HG03520 (cell line): ENCODE measurements around the gene PKIB.
"Not testable (repeated sequence)": the region's sequence is repeated elsewhere in the genome, so short reads cannot be mapped to it uniquely, and the experiment has no call there.

Experiments
- ATAC-seq: cut with Tn5 transposase; IDR thresholded peaks from one replicate; pipeline ENCODE4 v1.9.1; 2021; ENCODE audit warnings: mild to moderate bottlenecking, moderate library complexity; ENCODE audit not compliant: unreplicated experiment

PKIB gene, protein sequence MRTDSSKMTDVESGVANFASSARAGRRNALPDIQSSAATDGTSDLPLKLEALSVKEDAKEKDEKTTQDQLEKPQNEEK

GRCh38 chr6:122609881-122610689 lies at the start of gene PKIB:
TSS of gene PKIB (plus strand) at chr6:122610405. CDS start at chr6:122717795, 107,390 bp downstream.
- ATAC-seq: peak; percentile 92

- no peak for ATAC-seq
These were observed 46.7 kb upstream of the PKIB start for GRCh38 chr6:122563364-122564052.

GRCh38 chr6:122564230-122564629 lies 46.0 kb upstream of the PKIB start:
- no peak for ATAC-seq

GRCh38 chr6:122565708-122566107 lies 44.5 kb upstream of the PKIB start:
- no peak for ATAC-seq

DNA sequence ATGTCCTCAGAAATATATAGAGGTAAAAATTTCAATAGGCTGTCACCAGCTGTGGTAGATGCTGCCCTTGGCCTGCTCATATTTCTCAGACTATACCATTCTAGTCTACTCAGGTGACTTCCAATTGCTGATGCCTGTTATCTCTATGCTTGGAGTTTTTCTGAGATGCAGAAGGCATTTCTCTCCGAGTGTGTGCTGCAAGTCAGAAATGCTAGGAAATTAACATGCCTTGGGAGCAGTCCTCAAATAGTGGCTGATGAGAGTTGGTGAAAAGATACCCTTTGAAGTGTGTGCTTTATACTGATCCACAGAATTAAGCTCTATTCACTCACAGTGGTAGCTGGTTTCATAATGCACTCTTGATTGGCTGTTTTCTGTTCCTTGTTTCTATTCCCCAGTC lies 43.2 kb upstream of the PKIB start:
- no peak for ATAC-seq

- no peak for ATAC-seq
These were observed 41.9 kb upstream of the PKIB start for GRCh38 chr6:122568350-122568749.

DNA sequence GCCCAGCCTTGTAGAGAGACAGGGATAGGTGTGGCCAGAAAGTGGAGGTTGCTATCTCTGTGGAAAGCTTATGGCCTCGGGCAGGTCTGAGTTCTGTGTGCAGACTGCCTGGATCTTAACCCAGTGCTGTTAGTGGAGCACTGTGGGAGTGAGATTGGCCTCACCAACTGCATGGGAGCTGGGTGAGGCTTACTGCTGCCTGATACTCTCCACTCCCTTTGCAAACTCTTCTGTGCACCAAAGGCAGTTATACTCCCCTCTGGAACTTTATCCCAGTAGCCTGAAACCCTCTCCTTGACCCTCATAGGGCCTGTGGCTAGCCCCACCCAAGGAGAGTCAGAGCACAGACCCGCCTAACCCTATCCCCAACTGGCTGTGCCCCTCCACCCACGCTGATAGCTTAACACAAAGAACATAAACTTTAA lies 41.4 kb upstream of the PKIB start:
- ATAC-seq: no peak

- ATAC-seq: no peak
These were observed 40.9 kb upstream of the PKIB start for GRCh38 chr6:122569230-122569771.

- ATAC-seq: no peak
These were observed 38.3 kb upstream of the PKIB start for GRCh38 chr6:122571888-122572287.

DNA sequence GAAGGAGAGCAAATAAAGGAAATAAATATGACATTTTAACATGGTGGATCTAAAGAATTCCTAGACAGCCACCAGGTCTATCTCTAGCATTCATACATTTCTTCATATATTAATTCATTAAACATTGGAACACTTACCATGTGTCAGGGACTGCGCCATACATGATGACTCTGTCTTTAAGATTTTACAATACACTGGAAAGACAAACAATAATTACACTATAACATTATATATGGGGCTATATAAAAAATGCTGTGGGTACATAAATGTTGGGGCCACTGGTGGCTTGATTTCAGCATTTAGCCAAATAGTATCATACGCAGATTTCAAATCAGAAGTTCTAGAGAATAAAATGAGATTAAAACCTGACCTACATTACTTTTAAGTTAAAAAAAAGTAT lies 33.3 kb upstream of the PKIB start:
- ATAC-seq: no peak

GRCh38 chr6:122578961-122579360 lies 31.2 kb upstream of the PKIB start:
- ATAC-seq: no peak

DNA sequence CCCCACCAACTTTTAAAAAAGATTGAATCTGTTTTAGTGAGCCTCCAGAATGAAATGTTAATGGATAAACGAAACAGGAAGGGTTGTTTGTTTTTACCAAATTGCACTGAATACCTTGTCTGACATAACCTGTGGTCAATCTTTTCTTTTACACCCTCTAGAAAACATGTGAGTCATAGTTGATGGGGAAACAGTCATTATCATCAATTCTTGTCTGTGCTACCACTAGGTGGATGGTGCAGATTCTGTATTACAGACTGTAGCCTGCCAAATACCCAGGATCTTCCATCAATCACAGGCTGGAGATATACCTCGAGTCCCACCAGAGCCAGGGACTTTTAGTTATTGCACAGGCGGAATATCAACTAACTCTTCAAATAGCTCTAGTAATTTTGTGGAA lies 29.5 kb upstream of the PKIB start:
- ATAC-seq: no peak

DNA sequence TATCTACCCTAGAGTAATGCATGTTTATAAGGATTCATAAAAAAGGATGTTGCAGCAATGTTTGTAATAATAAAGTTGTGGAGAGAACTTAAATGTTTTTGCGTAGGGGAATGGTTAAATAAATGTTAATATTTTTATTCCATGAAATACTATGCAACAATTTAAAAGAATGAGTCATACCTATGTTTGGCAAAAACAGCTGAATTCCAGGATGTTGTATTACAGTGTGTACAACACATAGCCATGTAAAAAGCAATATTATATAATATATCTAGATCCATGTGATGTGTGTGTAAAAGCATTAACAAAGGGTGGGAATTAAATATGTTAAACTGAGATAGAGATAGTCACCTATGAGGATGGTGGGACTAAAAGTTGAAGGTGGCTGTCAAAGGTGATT lies 21.1 kb upstream of the PKIB start:
- no peak for ATAC-seq

GRCh38 chr6:122598295-122598694 lies 11.9 kb upstream of the PKIB start:
- not testable (repeated sequence) for ATAC-seq

DNA sequence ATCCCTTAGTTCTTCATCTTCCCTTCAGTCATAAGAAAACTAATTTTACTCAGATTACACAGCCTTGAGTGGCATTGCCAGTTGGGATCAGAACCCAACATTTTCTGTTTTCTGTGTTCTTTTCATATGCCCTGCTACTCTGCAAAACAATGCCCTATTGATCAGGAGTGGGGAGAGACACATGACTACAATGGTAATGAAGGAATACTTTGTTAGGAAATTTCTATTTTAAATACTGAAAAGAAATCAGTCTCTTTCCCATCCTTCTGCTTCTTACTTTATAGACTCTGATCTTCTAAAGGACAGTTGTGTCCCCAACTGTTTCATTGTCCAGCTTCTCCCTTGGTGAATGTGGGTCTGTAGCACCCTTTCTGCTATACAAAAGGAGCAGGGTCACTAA lies 5.5 kb upstream of the PKIB start:
- no peak for ATAC-seq

- ATAC-seq: peak; percentile 35
These were observed 668 bp downstream of the PKIB start for GRCh38 chr6:122610690-122611455.

GRCh38 chr6:122612838-122613237 lies 2.6 kb downstream of the PKIB start:
- ATAC-seq: no peak

DNA sequence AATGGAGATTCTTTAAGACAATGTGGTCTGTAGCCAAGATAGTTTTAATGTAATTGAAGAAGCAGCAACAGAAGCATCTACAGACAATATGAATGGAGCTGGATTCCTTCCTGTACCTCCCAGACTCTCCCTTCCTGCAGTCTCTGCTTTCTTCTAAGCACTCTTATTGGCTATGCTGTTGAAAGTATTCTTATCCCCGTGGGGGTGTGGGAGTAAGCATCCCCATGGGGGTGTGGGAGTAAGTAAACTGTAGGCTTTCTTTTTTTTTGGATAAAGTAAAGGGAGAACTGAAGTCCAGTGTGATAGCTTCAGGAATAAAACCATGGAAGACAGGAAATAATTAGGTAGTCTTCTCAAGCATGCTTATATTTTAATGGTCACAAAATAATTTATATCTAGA lies 4.1 kb downstream of the PKIB start:
- ATAC-seq: no peak

DNA sequence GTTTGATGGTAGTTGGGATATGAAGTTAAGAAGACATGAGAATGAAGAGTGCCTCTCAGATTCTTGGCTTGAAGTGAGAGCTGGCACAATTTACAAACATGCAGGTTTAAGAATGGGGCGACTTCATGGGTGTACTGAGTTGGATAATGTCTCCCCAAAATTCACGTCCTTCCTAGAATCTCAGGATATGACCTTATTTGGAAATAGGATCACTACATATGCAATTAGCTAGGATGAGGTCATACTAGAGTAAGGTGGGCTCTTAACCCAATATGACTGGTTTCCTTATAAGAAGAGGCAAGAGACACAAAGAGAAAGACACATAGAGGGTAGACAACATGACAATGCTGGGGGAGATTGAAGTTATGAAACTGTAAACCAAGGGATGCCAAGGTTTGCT lies 5.2 kb downstream of the PKIB start:
- no peak for ATAC-seq

DNA sequence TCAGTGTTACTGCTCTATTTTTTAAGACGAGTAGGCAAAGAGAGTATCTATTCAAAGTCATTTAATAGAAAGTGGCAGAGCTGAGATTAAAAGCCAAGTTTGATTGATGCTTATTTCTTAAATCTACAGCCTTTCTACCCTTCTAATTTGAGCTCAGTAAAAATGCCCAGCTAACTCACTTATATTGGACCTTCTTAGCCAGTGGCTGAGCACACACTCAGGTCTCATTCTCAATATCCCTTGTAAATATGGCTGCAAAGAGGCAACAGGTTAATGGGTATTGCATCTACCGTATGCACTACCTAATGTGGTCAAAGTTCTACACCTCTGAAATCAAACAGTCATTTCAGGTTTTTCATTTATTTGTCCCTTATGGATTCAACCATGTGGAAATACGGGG lies 6.7 kb downstream of the PKIB start:
- ATAC-seq: no peak

- ATAC-seq: no peak
These were observed 9.1 kb downstream of the PKIB start for GRCh38 chr6:122619309-122619708.
